Kidney (tissue), 14 donors: ENCODE measurements around the gene EEF1G. TPM values are rescaled to one million over a fixed set of nuclear protein-coding genes. Genes with fewer than 3 reads are reported as not detected.

Source experiments
- DNase-seq, 5 donors: peaks; one replicate each; pipeline ENCODE4 v3.0.0-alpha.2; 2013 to 2020
- FAIRE-seq: peaks from 2 replicates; lab custom pipeline; 2012; peaks lifted over from hg19 to GRCh38; lab: Jason Lieb, UNC
- H3K27ac ChIP-seq, 2 donors: one replicate each; pipeline ENCODE4 v1.7.0; 2013; ENCODE audit warnings: low read depth in 2 of 2, low read length in 2 of 2, inconsistent platforms in 1 of 2
- H3K27me3 ChIP-seq: one replicate; pipeline ENCODE4 v1.7.1; 2013; ENCODE audit warnings: low read length, inconsistent platforms; ENCODE audit not compliant: control insufficient read depth, insufficient read depth
- H3K36me3 ChIP-seq, 3 donors: one replicate each; pipeline versions ENCODE4 v1.7.0 to v1.7.1; 2013; ENCODE audit warnings: low read length in 3 of 3, control low read depth in 1 of 3, inconsistent platforms in 1 of 3; ENCODE audit not compliant: insufficient read depth in 3 of 3, control insufficient read depth in 2 of 3
- H3K4me1 ChIP-seq, 3 donors: one replicate each; pipeline versions ENCODE4 v1.7.0 to v1.7.1; 2013; ENCODE audit warnings: low read length in 3 of 3, inconsistent platforms in 1 of 3, low read depth in 1 of 3; ENCODE audit not compliant: control insufficient read depth in 2 of 3, insufficient read depth in 2 of 3
- H3K4me3 ChIP-seq, 3 donors: one replicate each; pipeline versions ENCODE4 v1.7.0 to v1.8.1; 2013; ENCODE audit warnings: low read length in 3 of 3, control low read depth in 1 of 3, inconsistent platforms in 1 of 3
- H3K9ac ChIP-seq, 3 donors: one replicate each; pipeline versions ENCODE4 v1.7.0 to v1.7.1; 2013; ENCODE audit warnings: low read length in 3 of 3, control low read depth in 1 of 3, inconsistent platforms in 1 of 3
- H3K9me3 ChIP-seq, 3 donors: one replicate each; pipeline versions ENCODE4 v1.7.0 to v1.7.1; 2013; ENCODE audit warnings: low read length in 3 of 3, control low read depth in 1 of 3, inconsistent platforms in 1 of 3; ENCODE audit not compliant: control insufficient read depth in 2 of 3, insufficient read depth in 1 of 3
- intact Hi-C: fragments of 100-400 bp; cut with DNase I; formaldehyde crosslinking; loops from one replicate; pipeline ENCODE4 v1.11.1; 2022
- polyA plus RNA-seq: library from polyadenylated mRNA; stranded (reverse); fragments of 350-450 nt; fragmentation: Illumina TruSeq; extraction: RNeasy Lipid Tissue Mini Kit (QIAGEN cat#74804); gene quantifications from one replicate; pipeline ENCODE4 v1.2.3, GENCODE V29; 2014; ENCODE audit warnings: low read depth, low replicate concordance; ENCODE audit not compliant: insufficient read depth
- total RNA-seq: library from RNA; stranded (reverse); fragmentation: NEBNext Ultra II Directional; extraction: Animal tissue kit (Norgen Biotek cat#: 25700); gene quantifications from one replicate; pipeline ENCODE4 v1.2.1, GENCODE V29; 2021
- TF ChIP-seq, protein P1 (sequence below): IDR thresholded peaks from 3 replicates; pipeline ENCODE4 v1.5.1; 2012; ENCODE audit warnings: mild to moderate bottlenecking, moderate library complexity, borderline replicate concordance; ENCODE audit not compliant: insufficient read depth; ENCODE audit errors: extremely low read depth
- donor health status: control.
- donor health status: control.
- donor health status: control.
- donor health status: control.
- donor health status: control.
- donor health status: DM: yes; HTN: yes; CAD: no.
- donor health status: Normal renal cell carcinoma (clear cell type).

The EEF1G gene
- total and polyA plus RNA-seq, 2 donors from 2014 or later, result 1,136 to 1,809 TPM

DNA sequence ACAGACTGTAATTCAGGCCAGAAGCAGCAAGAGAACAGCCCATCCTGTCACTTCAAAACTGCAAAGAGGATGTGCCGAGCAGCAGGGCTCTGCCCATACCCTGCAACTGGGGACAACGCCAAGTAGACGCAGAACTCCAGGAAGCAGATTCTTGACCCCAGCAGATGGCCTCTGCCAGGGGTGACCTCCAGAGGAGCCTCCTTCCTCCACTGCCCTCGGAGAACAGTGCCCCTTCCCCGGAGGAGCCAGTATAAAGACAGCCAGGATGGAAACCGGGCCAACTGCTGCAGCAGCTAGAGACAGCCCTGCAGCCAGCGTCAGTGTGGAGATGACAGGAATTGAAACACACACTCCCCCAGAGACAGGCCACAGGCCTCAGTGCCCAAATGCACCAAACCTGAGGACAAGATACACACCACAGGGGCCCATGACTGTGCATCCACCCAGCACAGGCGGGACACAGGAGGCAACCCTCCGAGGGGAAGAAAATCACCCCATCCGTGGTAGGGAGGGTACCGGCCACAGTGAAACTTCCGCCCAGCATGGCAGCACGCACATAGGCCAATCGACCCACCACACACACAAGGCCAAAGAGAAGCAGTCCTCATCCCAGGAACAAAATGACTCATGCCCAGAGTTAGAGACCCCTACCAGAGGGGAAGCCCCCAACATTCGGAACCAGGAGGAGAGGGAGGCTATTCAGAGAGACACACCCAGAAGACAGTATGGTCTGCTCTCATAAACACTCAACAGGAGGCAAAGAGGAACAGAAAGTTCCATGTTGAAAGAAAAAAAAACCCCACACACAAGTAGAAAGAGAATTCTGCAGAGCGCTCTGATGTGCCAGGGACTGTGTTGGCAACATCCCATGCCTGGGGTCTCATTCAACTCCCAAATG, 32.6 kb downstream of the EEF1G start:
- Histone ChIP-seq H3K36me3 (no peaks in the 10 kb centered on the region), H3K27me3 (no peaks in the 10 kb centered on the region), H3K4me1 (peaks cover 0 to 61% (median 34%) of the 10 kb centered on the region in 3 donors), H3K9ac (peak overlapping the region in 1 of 3 donors; percentile 43), H3K27ac (peak overlapping the region; percentile 35 to 58), H3K9me3 (no peaks in the 10 kb centered on the region), H3K4me3 (peak overlapping the region in 2 of 3 donors; percentile 2 to 6)
- TF ChIP-seq, protein P1, sequence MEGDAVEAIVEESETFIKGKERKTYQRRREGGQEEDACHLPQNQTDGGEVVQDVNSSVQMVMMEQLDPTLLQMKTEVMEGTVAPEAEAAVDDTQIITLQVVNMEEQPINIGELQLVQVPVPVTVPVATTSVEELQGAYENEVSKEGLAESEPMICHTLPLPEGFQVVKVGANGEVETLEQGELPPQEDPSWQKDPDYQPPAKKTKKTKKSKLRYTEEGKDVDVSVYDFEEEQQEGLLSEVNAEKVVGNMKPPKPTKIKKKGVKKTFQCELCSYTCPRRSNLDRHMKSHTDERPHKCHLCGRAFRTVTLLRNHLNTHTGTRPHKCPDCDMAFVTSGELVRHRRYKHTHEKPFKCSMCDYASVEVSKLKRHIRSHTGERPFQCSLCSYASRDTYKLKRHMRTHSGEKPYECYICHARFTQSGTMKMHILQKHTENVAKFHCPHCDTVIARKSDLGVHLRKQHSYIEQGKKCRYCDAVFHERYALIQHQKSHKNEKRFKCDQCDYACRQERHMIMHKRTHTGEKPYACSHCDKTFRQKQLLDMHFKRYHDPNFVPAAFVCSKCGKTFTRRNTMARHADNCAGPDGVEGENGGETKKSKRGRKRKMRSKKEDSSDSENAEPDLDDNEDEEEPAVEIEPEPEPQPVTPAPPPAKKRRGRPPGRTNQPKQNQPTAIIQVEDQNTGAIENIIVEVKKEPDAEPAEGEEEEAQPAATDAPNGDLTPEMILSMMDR, result no peak
- FAIRE-seq (no peak), DNase-seq (peak in 2 of 5 donors; percentile 42 to 50)
- intact Hi-C loops, result loop anchor here (10.0 kb wide), 1 partner anchor 116 kb away; no protein-coding TSS in a partner anchor

DNA sequence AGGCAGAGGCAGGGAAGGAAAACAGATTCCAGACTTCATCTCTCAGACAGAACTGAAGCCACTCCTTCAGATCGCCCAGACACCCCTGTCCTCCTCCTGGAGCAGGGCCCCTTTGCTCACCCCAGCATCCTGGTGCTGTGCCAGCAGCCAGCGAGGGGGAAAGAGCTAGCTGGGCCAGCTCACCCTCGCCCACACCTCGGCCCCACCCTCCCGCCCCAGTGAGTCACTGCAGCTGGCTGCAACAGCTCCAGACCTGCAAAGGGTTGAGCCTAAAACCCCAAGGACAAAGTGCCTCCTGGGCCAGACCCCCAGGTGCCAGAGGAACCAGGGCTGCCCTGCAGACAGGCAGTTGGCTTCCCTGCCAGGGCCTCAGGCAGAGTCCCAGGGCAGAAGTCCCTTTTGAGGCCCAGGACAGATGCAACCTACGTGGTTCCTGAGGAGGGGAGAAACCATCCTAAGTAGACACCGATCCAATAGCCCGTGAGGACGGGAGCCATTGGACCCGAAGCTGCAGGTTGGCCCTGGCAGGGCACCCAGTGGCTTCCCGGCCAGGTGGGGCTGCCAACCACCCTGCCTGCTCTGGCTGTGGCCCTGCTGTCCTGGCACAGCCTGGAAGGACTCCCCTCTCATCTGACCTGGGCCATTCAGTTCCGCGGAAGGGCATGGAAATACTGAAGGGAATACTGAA, 34.3 kb downstream of the EEF1G start:
- intact Hi-C loops, result no loop called here
- DNase-seq (peak in 4 of 5 donors; percentile 17 to 94 (median 46)), FAIRE-seq (no peak)
- Histone ChIP-seq H3K27ac (peak overlapping the region; percentile 83 to 86), H3K27me3 (no peaks in the 10 kb centered on the region), H3K9me3 (no peaks in the 10 kb centered on the region), H3K4me3 (peak overlapping the region in 2 of 3 donors; percentile 10 to 22), H3K9ac (peak overlapping the region in 1 of 3 donors; percentile 63), H3K36me3 (peaks cover 0 to 9% (median under 1%) of the 10 kb centered on the region in 3 donors), H3K4me1 (peaks cover 0 to 64% (median 34%) of the 10 kb centered on the region in 3 donors)
- TF ChIP-seq, protein P1, result no peak

DNA sequence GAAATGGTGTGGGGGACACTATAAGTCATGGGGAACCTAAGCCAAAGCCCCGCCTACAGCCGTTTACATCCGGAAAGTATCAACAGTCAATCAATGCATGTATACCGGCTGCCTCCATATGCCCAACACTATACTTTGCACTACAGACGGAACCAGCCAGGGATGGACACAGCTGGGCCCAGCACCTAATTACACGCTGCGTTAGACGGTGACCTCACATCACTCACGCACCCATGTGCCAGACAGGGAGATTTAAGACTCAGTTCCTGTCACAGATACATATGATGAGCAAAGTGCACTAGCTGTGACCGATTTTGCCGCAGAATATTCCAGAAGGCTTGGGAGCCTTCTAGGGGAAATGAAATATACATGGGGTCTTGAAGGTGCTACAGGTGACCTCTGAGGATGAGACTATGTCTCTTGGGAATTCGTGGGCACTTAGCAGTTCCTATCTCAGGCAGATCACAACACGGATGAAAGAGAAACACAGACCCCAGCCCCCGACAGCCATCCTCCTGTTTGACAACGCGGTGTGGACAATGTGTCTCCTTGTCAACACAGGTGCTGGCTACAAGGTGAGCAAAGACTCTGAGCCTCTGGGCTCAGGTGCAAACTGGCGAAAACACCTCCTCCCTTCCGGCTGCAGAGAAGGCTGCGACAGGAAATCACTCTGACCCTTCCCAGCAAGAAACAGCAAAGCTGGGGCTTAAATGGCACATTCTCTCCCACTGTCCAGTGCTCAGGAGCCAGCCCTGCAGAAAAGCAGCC, 35.0 kb downstream of the EEF1G start:
- peak overlapping the region in 1 of 3 donors; percentile 7 for H3K4me3 ChIP-seq
- H3K36me3 ChIP-seq, result peaks cover 0 to 16% (median 8%) of the 10 kb centered on the region in 3 donors
- peak overlapping the region; percentile 65 to 71 for H3K27ac ChIP-seq
- peaks cover 0 to 59% (median 34%) of the 10 kb centered on the region in 3 donors for H3K4me1 ChIP-seq
- peak overlapping the region in 2 of 3 donors; percentile 37 to 52 for H3K9ac ChIP-seq
- no peaks in the 10 kb centered on the region for H3K9me3 ChIP-seq
- peak in 1 of 5 donors; percentile 24 for DNase-seq
- intact Hi-C loops, result no loop called here
- FAIRE-seq, result no peak
- TF ChIP-seq, protein P1, result no peak
- H3K27me3 ChIP-seq, result no peaks in the 10 kb centered on the region
